Activated CD8-positive, alpha-beta memory T cell treated with anti-CD3 and anti-CD28 coated beads for 24 hours (primary cell): Measurements from ENCODE around the gene ASNSD1.
"Not testable (repeated sequence)": the region's sequence is repeated elsewhere in the genome, so short reads cannot be mapped to it uniquely, and the experiment has no call there.

Source experiments
- DNase-seq: peaks from one replicate; pipeline ENCODE4 v3.0.0-alpha.2; 2020

ASNSD1 gene

DNA sequence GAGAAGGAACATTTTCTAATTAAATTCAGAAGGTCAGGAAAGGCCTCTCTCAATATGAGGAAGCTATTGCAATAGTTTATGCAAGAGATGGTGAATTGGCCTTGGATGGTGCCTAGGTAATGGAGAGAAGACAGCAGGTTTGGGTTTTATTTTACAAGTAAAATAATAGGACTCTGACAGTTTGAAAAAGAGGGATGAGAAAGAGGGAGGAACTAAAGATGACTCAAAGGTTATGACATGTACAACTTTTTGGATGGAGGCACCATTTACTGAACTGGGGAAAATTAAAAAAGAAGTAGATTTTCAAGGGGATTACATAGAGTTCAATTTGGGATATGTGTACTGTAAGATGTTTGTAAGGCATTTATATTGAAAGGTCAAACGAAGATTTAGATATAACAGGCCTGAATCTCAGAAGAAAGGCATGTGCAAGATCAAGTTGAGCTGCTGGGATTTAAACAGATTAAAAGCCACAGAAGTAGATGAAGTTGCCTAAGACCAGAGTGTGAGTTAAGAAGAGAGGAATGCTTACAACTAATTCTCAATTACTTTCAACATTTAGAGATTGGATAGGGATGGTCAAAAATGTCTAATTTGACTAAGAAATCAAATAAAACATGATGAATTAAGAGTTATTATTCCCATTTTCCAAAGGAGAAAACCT lies 12.3 kb upstream of the ASNSD1 start:
- DNase-seq = no peak

- no peak for DNase-seq
Observed at GRCh38 chr2:189651284-189651683, 10.0 kb upstream of the ASNSD1 start.

DNA sequence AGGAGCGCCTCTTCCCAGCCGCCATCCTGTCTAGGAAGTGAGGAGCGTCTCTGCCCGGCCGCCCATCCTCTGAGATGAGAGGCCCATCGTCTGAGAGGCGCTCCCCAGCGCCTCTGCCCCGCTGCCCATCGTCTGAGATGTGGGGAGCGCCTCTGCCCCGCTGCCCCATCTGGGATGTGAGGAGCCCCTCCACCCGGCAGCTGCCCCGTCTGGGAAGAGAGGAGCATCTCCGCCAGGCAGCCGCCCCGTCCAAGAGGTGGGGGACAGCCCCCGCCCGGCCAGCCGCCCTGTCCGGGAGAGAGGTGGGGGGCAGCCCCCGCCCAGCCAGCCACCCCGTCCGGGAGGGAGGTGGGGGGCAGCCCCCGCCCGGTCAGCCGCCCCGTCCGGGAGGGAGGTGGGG lies 7.8 kb upstream of the ASNSD1 start:
- DNase-seq = not testable (repeated sequence)

- DNase-seq = no peak
Observed at GRCh38 chr2:189654641-189655040, 6.6 kb upstream of the ASNSD1 start.

DNA sequence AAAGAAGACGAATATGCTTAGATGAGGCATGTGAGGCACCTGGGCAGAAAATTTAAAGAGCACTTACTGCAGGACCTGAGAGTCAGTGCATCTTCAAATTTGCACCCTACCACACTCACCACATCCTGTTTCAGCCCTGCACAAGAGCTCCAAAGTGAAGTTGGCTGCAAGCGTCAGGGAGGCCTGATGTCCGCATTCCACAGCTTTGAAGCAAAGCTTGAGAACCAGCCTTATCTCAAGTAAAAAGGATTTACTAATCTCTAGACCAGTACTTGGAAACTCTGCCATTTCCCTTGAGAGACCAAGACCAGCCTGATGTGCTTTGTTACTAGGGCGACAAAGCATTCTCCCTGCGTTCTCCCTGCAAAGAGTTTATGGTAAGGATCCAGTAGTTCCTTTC lies 3.4 kb upstream of the ASNSD1 start:
- DNase-seq = peak; percentile 68

DNA sequence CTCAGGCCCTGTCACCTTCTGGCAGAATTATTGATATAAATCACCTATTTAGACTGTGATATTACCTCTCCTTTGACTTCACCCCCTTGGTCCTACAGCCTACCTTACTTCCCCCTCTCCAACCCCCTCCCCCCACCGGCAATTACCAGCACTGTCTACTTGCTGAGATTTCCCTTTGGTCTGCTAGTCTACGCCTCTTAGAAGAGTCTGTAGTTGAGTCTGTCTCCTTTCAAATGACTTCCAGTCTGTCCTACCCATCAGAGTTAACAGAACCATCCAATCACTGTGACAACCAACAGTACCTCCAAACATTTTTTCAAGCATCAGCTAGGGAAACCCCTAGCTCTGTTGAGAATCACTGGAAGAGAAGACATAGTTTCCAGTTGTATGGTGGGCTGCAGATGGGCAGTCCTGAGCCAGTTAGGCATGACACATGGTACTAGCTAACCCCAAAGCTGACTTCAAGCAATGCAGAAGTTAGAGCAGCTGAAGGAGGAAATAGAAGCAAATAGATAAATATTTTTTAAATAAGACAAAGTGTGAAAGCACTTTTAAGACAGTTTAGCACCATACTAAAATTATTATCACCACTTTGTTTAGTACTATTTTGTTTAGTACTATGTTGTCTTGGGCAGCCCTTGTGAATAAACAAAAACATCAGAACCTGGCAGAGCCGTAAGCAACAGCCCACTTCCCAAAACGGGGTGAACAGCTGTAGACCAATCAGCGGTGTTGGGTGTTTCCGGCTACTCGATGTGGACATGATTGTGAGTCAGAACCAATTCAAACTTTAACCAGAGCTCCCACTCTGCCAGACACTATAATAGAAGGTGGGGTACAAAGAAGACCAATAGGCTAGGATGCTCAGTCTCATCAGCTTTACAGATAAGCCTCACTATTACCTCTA lies 2.7 kb upstream of the ASNSD1 start:
- no peak for DNase-seq

- no peak for DNase-seq
Observed at GRCh38 chr2:189659734-189660133, 1.5 kb upstream of the ASNSD1 start.

DNA sequence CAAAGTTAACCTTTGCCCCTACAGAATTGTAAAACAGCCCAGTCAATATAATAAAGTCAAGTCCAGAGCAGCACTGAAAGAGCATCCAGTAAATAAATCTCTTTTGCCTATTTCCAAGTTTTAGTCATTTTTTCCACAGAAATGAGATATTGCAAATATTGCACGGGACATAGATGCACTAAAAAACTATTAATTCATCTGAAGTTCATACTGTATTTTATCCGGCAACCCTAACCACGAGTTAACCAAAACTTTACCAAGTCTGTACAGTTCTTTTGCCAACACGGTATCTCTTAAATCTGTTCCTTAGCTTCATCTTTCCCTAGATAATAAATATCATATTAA lies 484 bp upstream of the ASNSD1 start:
- no peak for DNase-seq

GRCh38 chr2:189661957-189662321 lies 680 bp downstream of the ASNSD1 start:
- DNase-seq = peak; percentile 62

DNA sequence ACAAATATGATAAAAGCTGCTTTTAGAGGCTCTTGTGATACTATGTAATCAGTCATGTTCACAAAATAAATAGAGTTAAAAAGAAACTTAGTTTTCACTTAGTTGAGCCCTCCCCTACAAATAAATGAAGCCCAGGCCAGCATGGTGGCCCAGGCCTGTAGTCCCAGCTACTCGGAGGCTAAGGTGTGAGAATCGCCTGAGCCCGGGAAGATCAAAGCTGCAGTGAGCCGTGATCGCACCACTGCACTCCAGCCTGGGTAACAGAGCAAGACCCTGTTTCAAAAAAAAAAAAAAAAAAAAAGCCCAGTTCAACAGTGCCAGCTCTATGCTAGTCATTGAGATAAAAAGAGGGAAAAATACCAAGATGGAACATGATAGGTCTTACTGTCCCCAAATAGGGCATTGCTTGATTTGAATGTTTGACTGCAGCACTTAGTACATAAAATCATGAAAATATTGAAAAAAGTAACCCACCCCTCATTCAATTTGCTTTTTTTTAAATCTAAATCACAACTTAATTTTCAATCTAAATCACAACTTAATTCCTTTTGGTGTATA lies 1.5 kb downstream of the ASNSD1 start:
- no peak for DNase-seq

DNA sequence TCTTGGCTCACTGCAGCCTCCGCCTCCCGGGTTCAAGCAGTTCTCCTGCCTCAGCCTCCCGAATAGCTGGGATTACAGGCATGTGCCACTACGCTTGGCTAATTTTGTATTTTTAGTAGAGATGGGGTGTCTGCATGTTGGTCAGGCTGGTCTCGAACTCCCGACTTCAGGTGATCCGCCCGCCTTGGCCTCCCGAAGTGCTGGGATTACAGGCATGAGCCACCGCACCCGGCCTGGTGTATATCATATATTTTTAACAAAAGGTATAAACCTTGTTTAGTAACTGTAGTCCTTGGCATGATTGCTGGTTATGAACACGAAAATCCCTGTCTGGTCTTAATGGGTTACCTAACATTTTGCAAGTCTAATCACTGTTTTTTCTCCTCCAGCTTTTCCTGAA lies 2.1 kb downstream of the ASNSD1 start:
- not testable (repeated sequence) for DNase-seq

DNA sequence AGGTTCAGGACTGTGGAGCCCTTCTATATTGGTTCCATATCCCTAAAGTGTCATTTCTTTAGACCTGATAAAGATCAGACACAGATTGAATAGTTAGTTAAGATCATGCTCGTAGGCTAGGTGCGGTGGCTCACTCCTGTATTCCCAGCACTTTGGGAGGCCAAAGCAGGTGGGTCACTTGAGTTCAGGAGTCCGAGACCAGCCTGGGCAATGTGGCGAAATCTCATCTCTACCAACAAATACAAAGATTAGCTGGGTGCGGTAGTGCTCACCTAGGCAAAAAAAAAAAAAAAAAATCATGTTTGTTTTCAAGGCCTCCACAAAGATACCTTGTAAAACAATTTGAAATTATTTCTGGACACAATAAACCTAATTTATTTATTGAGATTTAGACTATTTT lies 8.7 kb downstream of the ASNSD1 start:
- DNase-seq = no peak

GRCh38 chr2:189673661-189674373 lies 12.6 kb downstream of the ASNSD1 start:
- no peak for DNase-seq

DNA sequence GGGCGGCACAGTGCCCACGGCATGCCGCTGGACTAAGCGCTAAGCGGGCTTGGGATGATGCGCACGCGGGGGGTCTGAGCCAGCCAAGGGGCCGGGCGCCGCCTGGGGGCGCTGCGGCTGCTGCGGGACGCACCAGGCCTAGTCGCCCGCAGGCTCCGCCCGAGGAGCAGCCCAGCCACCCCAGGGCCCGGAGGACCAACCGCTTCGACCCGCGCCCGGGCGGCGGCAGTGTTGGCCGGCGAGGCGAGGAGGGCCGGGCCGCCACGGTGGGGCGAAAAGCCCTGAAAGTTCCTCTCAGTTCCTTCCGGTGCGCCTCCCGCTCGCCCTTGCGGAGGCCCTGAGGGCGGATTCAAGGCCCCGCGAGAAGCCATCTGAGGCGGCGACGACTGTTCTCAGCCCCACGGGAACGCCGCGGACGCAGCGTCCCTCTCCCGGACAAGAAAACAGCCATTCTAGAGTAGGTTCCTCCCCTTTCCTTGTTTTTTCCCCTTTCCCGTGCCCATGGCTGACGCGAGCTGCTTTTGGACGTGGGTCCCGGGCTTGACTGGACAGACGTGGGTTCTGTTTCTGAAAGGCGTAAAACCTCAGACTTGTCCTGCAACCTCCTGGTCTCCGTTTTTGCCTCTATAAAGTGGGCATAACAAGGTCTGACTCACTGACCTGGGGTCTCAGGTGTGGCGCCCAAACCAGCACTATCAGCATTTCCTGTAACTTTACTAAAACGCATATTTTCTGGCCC lies 13.3 kb downstream of the ASNSD1 start, which contains the start of gene ANKAR:
Gene ANKAR, plus strand, starts transcription at position 297 of the 739 bp plus-strand sequence. CDS start 1,821 bp downstream, outside the sequence.
- peak; percentile 94 for DNase-seq

- DNase-seq = no peak
Observed at GRCh38 chr2:189676471-189676870, 15.2 kb downstream of the ASNSD1 start.

DNA sequence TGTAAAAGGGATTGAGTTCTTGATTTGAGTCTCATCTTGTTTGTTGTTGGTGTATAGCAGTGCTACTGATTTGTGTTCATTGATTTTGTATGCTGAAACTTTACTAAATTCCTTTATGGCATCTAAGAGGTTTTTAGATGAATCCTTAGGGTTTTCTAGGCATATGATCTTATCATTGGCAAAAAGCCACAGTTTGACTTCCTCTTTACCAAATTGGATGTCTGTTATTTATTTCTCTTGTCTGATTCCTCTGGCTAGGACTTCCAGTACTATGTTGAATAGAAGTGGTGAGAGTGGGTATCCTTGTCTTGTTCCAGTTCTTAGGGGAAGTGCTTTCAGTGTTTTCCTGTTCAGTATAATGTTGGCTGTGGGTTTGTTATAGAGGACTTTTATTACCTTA lies 18.0 kb downstream of the ASNSD1 start:
- no peak for DNase-seq

GRCh38 chr2:189681203-189681602 lies 19.9 kb downstream of the ASNSD1 start:
- DNase-seq = no peak

GRCh38 chr2:189681903-189682302 lies 20.6 kb downstream of the ASNSD1 start:
- DNase-seq = no peak

DNA sequence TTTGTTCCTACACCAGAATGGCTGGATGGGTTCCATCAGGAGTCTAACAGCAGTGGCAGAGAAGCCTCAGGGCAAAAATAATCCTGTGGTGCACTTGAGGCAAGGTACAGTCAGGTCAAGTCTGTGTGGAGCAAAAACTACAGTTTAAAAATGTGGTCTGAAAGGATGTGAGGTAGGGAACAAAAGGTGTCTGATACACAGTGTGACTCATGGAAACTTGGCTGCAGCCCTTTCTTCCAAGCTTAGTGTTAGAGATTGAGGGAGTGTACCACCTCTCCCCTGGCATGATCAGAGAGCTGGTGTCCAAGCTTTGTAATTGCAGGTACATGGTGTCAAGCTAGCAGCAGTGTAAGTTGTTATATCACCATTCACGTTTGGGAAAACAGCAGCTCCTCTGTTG lies 22.1 kb downstream of the ASNSD1 start:
- DNase-seq = no peak

DNA sequence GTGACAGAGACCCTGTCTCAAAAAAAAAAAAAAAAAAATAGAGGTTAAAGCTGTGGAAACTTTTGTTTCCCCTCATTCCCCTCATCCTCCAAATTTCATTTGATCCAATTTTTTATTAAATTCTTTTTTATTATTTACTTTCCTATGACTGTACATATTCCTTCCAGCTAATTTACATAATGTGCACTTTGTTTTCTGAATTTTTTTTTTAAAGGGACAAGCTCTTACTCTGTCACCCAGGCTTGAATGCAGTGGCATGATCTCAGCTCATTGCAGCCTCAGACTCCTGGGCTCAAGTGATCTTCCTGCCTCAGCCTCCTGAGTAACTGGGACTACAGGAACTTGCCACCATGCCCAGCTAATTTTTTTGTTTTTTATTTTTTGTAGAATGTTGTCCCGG lies 23.6 kb downstream of the ASNSD1 start:
- DNase-seq = no peak

DNA sequence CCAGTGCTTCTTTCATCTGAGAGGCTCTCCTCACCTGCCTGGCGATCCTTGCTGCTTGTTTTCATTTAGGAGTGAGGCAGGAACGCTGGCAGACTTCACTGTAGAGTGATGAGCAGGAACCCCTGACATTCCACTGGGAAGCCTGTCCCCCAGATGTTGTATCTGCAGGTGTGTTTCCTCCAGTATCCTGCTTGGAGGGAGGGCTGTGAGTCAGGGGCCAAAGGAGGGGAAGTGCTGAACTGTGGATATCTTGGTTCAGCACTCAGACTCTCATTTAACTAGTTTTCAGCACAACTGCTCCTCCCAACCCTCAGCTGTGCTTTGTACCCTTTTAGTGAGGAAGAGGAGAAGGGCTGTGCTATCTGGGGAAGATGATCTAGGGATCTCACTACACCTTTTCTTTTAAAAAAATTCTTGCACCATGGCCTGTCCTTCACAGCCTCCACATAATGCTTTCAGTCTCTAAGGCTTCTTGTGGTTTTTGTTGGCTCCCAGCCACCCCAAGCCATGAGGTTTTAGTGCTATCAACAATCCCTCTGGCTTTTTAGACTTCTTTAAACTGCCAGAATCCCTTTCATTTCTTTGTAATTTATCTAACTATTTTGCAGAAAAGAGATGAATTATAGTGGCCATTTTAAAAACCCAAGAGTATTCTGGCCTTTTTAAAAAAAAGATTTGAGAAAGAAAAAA lies 24.4 kb downstream of the ASNSD1 start:
- no peak for DNase-seq

DNA sequence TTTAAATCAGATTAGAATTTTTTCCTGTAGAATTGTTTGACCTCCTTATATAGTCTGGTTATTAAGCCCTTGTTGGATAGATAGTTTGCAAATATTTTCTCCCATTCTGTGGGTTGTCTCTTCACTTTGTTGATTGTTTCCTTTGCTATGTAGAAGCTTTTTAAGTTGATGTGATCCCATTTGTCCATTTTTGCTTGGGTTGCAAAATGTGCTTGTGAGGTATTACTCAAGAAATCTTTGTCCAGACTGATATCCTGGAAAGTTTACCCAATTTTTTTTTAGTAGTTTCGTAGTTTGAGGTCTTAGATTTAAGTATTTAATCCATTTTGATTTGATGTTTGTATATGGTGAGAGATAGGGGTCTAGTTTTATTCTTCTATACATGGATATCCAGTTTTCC lies 26.5 kb downstream of the ASNSD1 start:
- DNase-seq = not testable (repeated sequence)
